ENCODE data around the gene RBPJL. TPM values are rescaled to one million over a fixed set of nuclear protein-coding genes. Genes with fewer than 3 reads are reported as not detected.
A peak's percentile ranks its signal among the peaks of the same experiment; 100 is the strongest.

Gene RBPJL
- total RNA-seq, 1 donor from 2014 or later, result not detected

GRCh38 chr20:45345104-45345936 is 38.7 kb downstream of the RBPJL start:
- Histone ChIP-seq H3K27me3 (ENCODE audit: control insufficient read depth, insufficient read depth, low read length) (no peaks in the 10 kb centered on the region), H3K36me3 (ENCODE audit: control insufficient read depth, insufficient read depth, low read length) (no peaks in the 10 kb centered on the region), H3K4me3 (ENCODE audit: low read depth, low read length) (peak overlapping the region; percentile 23)
- TF ChIP-seq CTCF (IDR thresholded peaks at IDR 0.05; ENCODE audit: insufficient read depth, low read length, poor library complexity, severe bottlenecking), result no peak
- DNase-seq (ENCODE audit: low read depth), result no peak

GRCh38 chr20:45346291-45346718 is 39.7 kb downstream of the RBPJL start:
- H3K27me3 ChIP-seq (ENCODE audit: control insufficient read depth, insufficient read depth, low read length), result no peaks in the 10 kb centered on the region
- DNase-seq (ENCODE audit: low read depth), result no peak
- peak overlapping the region; percentile 73 for H3K4me3 ChIP-seq (ENCODE audit: low read depth, low read length)
- H3K36me3 ChIP-seq (ENCODE audit: control insufficient read depth, insufficient read depth, low read length), result no peaks in the 10 kb centered on the region
- TF ChIP-seq CTCF (IDR thresholded peaks at IDR 0.05; ENCODE audit: insufficient read depth, low read length, poor library complexity, severe bottlenecking), result no peak

GRCh38 chr20:45346851-45347250 is 40.2 kb downstream of the RBPJL start:
- no peak for TF ChIP-seq CTCF (IDR thresholded peaks at IDR 0.05; ENCODE audit: insufficient read depth, low read length, poor library complexity, severe bottlenecking)
- no peak for DNase-seq (ENCODE audit: low read depth)
- Histone ChIP-seq H3K27me3 (ENCODE audit: control insufficient read depth, insufficient read depth, low read length) (no peaks in the 10 kb centered on the region), H3K36me3 (ENCODE audit: control insufficient read depth, insufficient read depth, low read length) (no peaks in the 10 kb centered on the region), H3K4me3 (ENCODE audit: low read depth, low read length) (peak overlapping the region; percentile 73)

GRCh38 chr20:45347297-45347935 is 40.8 kb downstream of the RBPJL start:
- Histone ChIP-seq H3K4me3 (ENCODE audit: low read depth, low read length) (peak overlapping the region; percentile 73), H3K36me3 (ENCODE audit: control insufficient read depth, insufficient read depth, low read length) (no peaks in the 10 kb centered on the region), H3K27me3 (ENCODE audit: control insufficient read depth, insufficient read depth, low read length) (no peaks in the 10 kb centered on the region)
- DNase-seq (ENCODE audit: low read depth), result no peak
- TF ChIP-seq CTCF (IDR thresholded peaks at IDR 0.05; ENCODE audit: insufficient read depth, low read length, poor library complexity, severe bottlenecking), result no peak

GRCh38 chr20:45347936-45348778 is 41.5 kb downstream of the RBPJL start, which contains the start of gene SDC4:
SDC4 (minus strand) TSS chr20:45348424; CDS start chr20:45348384, 40 bp downstream.
- Histone ChIP-seq H3K27me3 (ENCODE audit: control insufficient read depth, insufficient read depth, low read length) (no peaks in the 10 kb centered on the region), H3K4me3 (ENCODE audit: low read depth, low read length) (peak within 1 kb of the TSS; percentile 73), H3K36me3 (ENCODE audit: control insufficient read depth, insufficient read depth, low read length) (no peaks in the 10 kb centered on the region)
- no peak for DNase-seq (ENCODE audit: low read depth)
- no peak for TF ChIP-seq CTCF (IDR thresholded peaks at IDR 0.05; ENCODE audit: insufficient read depth, low read length, poor library complexity, severe bottlenecking)

All from kidney epithelial cell (primary cell).